HG02970 (cell line): Measurements from ENCODE around the gene PC.

Experiments used
- ATAC-seq: cut with Tn5 transposase; IDR thresholded peaks from one replicate; pipeline ENCODE4 v1.9.1; 2021; ENCODE audit warnings: mild to moderate bottlenecking, moderate library complexity, moderate number of reproducible peaks; ENCODE audit not compliant: unreplicated experiment, low FRiP score

The PC gene

GRCh38 chr11:66914505-66914904, 43.7 kb downstream of the PC start:
- ATAC-seq = no peak

GRCh38 chr11:66912911-66913310, 45.3 kb downstream of the PC start:
- ATAC-seq = no peak

GRCh38 chr11:66912361-66912760, 45.8 kb downstream of the PC start:
- ATAC-seq = no peak

- ATAC-seq = no peak
These were observed 47.5 kb downstream of the PC start for GRCh38 chr11:66910669-66911068.

GRCh38 chr11:66910016-66910415, 48.2 kb downstream of the PC start:
- ATAC-seq = no peak

GRCh38 chr11:66909181-66909580, 49.0 kb downstream of the PC start:
- ATAC-seq = no peak

GRCh38 chr11:66907751-66908630, 50.2 kb downstream of the PC start:
- ATAC-seq = no peak

GRCh38 chr11:66906061-66906733, 52.0 kb downstream of the PC start:
- ATAC-seq = no peak

GRCh38 chr11:66905631-66906030, 52.6 kb downstream of the PC start:
- no peak for ATAC-seq

- ATAC-seq = no peak
These were observed 53.1 kb downstream of the PC start for GRCh38 chr11:66904981-66905521.

- no peak for ATAC-seq
These were observed 53.6 kb downstream of the PC start for GRCh38 chr11:66904561-66904960.

GRCh38 chr11:66904055-66904454, 54.1 kb downstream of the PC start:
- ATAC-seq = no peak

GRCh38 chr11:66902486-66903177, 55.6 kb downstream of the PC start:
- no peak for ATAC-seq

GRCh38 chr11:66901964-66902390, 56.2 kb downstream of the PC start:
- no peak for ATAC-seq

GRCh38 chr11:66894141-66894540, 64.0 kb downstream of the PC start:
- no peak for ATAC-seq

GRCh38 chr11:66892911-66893310, 65.3 kb downstream of the PC start:
- ATAC-seq = no peak

- ATAC-seq = no peak
These were observed 66.1 kb downstream of the PC start for GRCh38 chr11:66891851-66892660.

- no peak for ATAC-seq
These were observed 68.2 kb downstream of the PC start for GRCh38 chr11:66889960-66890359.

- no peak for ATAC-seq
These were observed 69.9 kb downstream of the PC start for GRCh38 chr11:66888282-66888681.

GRCh38 chr11:66887526-66887925, 70.7 kb downstream of the PC start:
- ATAC-seq = no peak
